Myocyte (in vitro differentiated cells): ENCODE data around the gene SAP30L. TPM values are rescaled to one million over a fixed set of nuclear protein-coding genes. Genes with fewer than 3 reads are reported as not detected.

Source experiments
- DNase-seq: peaks from one replicate; pipeline ENCODE4 v3.0.0-alpha.2; 2012; ENCODE audit warnings: low read depth
- total RNA-seq: library from RNA; depleted of rRNA; stranded (reverse); fragments of >200 nt; gene quantifications from 2 replicates; pipeline ENCODE4 v1.2.3, GENCODE V29; 2014

The SAP30L gene
- total RNA-seq, 1 donor from 2014 or later = 20.2 TPM

DNA sequence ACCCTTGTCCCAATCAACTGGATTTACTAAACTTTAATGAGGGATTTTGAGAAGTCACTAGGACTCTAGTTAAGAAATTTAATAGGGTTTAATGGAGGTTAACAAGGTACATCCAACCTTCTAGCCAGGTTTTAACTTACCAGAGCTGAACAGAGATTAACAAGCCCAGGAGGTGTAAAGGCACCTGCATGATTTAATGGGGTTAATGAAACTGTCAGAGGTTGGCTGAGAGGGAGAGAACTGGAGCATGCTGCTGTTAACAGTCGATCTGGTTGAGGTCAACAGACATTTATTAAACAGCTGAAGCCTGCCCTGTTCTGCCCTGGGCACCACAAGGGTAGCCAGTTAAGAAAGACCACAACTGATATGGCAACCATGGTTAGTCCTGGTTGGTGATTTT, 18.6 kb downstream of the SAP30L start:
- peak; percentile 48 for DNase-seq

DNA sequence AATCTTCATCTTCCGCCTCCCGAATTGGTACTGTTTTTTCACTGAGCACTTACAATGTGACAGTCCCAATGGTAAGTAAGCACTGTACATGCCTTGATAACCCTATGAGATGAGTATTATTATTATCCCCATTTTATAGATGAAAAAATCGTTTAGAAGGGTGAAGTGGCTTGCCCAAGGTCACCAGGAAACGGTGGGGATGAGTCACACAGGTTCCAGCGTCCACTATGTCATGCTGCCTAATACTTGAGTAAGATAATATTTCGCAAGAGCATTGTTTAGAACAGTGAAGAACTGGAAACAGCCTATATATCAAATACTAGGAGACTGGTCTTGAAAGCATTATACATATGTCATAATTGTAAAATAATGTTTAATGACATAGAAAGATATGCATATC, 19.4 kb downstream of the SAP30L start:
- DNase-seq = no peak

DNA sequence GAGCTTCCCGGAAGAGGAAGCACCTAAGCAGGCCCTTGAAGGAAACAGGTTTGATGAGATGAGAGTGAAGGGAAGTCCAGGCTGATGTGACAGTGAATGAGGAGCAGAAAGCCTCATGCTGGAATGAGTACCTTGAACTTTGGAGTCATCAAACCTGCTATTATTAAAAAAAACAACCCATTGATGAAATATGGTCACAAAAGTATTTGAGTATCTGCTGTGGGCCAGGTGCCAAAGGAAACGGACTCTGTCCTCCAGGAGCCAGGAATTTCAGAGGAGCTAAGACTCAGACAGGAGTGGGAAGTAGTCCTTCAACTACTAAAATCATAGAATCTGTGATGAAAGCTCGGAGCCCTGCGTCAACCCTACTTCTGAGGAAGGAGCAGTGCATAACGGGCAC, 20.4 kb downstream of the SAP30L start:
- DNase-seq = no peak

DNA sequence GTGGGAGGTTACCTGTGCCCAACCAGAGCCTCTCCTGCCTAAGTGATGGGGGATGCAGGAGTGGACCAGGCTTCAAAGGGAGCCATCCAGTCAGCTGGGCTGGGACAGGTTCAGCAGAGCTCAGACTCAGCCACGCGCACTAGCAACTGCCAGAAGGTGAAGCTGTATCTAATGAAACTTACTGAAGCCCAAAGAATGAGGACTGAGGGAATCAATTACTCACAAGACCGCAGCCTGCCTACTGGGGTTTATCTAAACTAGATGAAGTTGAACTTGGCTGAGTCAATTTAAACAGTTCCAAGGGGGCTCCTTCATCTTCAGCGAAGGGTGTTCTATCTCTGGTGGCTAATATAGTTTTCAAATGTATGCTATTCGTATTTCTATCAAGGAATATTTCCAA, 20.9 kb downstream of the SAP30L start:
- no peak for DNase-seq

DNA sequence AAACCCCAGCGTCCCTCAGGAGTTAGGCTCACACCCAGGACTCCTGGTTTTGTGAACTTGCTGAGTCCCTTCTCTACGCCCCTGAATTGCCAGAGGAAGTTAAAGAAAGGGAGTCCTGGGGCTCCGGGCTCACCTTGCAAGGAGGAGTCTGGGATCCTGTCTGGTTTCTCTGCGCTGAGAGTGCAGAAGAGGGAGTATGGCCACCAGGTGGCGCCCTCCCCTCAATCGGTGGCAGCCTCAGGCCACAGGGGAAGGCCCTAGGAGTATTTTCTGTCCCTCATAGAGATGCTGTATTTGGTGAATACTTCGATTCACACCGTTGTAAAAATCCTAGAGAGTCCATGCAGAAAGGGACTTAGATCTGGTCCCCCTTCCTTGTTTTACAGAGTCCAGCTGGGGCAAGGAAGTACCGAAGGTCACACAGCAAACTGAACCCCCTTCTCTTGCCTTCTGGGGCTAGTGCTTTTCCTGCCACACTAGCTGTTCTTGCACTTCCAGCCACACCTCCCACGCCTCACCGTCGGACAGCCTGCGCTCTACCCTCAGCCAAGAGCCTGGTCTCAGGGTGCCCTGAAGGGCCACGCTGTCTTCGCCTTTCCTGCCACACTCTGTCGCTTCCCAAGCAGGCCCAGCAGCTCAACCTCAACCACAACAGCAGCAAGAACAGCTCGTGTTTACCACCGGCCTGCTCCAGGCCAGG, 22.0 kb downstream of the SAP30L start:
- peak; percentile 72 for DNase-seq

DNA sequence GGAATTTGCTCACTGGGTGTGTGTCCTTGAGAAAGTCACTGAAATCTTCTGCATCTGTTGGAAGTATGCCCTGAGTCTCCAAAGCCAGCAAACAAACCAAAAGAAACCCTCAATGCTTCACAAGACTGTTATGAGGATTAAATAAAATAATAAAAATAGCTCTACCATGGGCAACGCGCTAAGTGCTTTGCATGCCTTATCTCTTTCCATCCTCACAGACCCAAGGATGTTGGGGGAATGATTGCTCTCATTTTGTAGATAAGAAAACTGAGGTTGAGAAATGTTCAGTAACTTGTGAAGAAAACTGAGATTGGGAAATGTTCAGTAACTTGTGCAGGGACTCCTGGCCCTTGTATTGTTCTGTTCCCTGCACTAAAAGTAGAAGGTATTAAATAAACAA, 24.3 kb downstream of the SAP30L start:
- no peak for DNase-seq

DNA sequence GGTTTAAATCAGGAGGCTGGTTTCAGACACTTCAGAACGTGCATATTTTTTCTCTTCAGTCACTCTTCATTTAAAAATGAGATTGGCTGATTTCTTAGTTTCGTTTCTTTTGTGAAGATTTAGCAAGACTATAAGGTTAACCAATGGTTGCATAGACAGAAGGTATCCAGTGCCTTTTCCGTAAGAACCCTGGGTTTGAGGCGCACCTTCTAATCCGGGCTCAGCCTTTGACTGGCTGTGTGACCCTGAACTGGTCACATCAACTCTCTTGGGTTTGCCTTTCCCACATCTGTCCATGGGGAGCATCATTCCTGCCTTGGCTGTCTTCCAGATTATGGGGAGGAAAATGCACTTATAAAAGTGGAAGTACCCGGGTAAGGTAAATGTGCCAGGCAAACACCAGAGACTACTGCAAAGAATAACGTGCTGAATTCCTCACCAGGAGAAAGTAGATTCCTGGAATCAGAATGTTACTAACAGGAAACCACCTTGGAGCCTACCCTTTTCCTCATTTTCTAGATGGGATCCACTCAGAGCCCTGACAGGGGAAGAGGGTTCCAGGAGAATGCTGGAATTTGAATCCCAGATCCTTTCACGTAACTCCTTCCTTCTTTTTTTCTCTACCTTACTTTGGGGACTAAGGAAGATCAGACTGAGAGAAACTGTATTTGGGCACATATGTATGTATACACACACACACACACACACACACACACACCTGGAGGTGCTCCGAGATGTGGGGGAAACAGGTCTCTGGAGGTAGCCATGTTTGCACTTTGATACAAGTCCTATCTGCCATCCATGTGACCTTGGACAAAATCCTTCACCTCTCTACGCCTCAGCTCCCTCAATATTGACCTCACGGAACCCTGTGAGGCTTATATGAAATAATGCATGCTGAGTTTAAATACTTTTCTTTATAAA, 25.4 kb downstream of the SAP30L start:
- DNase-seq = no peak

DNA sequence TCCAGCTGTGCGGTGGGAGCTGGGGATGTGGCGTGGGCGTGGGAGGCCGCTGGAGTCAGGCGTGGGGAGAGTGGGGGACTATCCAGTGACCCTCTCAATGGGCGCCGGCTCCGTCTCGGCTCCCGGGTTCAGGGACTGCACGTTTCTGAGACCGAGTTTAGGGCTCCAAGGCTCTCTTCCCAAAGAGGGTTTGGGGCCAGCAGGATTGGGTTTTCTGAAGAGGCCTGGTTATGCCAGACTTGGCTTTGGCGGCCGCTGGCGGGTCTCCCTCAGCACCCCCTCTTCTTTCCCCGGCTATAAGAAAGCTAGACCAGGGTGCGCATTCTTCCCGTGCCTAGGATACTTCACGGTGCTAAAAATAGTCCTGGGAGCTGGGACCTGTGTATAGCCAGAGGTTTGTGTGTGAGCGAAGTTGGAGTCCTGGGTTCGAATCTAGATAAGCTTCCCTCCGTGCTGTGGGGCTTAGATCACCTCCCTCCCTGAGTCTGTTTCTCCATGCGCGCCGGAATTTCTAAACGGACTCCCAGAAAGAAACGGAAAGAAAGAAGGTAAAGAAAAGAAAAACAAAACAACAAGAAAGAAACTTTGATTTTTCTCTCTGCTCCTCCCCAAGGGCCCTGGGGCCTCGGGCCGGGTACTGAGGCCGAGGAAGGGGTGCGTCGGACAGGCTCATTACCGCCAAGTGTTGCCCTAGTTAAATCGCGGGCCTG, 27.2 kb downstream of the SAP30L start:
- no peak for DNase-seq

DNA sequence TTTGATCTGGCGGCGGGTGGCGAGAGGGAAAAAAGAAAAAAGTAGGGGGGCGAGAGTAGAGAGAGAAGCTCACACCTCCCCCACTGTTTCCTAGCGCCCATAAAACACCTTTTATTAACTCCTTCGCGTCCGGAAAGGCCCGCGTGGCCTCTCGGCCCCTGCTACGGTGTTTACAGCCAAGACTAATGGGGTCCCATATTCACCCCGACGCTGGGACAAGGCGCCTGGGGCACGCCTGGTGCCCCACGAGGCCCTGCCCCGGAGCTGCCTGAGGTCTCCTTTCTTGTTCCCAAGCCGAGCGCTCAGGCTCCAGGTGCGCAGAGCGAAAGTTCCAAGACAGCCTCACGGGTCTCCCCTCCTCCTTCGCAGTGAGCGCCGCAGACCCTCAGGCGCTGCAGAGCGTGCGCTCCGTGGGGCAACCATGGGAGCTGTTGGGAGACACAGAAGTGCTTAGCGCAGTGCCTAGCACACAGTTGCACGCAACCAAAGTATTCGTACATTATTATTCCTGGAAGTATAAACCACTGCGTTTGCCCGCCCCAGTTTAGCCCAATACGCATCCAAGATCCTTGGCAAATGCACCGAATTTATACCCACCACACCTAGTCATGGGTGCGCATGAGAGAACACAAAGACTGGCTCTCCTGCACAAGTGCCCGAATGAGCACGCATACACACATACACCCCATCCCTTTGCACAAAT, 27.9 kb downstream of the SAP30L start:
- no peak for DNase-seq

DNA sequence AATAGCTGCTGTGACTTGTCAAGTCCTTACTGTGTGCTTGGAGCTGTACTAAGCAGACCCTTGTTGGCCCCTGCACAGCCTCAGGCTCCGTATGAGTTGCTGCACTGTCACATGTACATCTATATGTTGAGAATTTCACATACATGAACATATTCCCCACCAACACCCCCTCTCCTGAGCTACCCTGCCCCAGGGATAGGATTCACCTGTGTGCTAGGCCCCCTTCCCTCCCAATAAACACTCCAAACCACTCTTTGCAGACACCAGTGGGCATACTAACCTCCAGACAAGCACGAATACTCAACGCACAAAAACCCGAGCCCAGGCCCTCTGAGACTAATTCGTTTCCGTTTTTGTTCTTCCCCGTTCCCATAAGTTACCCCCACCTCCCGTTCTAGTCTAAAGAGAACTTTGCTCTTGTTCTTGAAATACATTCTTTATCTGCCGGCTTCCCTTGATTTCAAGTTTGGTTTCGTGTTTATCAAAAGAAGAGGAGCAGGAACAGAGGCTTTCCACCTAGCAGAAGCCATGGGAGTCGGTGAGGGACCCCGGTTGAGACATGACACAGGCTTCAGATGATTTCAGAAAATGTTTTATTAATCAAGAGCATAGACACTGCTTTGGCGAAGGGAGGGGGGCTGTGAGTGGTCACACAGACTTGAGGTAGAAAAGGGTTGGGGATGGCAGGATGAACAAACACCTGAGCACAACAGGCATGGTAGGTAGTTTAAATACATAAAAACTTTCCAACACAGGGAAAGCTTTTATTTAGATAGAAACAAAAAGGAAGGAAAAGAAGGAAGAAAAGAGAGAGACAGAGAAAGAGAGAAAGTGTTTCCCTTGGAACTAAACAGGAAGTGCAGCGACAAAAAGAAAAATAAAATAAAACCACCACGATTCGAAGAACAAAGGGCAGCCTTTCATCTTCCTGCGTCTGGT, 28.9 kb downstream of the SAP30L start:
- DNase-seq = no peak

DNA sequence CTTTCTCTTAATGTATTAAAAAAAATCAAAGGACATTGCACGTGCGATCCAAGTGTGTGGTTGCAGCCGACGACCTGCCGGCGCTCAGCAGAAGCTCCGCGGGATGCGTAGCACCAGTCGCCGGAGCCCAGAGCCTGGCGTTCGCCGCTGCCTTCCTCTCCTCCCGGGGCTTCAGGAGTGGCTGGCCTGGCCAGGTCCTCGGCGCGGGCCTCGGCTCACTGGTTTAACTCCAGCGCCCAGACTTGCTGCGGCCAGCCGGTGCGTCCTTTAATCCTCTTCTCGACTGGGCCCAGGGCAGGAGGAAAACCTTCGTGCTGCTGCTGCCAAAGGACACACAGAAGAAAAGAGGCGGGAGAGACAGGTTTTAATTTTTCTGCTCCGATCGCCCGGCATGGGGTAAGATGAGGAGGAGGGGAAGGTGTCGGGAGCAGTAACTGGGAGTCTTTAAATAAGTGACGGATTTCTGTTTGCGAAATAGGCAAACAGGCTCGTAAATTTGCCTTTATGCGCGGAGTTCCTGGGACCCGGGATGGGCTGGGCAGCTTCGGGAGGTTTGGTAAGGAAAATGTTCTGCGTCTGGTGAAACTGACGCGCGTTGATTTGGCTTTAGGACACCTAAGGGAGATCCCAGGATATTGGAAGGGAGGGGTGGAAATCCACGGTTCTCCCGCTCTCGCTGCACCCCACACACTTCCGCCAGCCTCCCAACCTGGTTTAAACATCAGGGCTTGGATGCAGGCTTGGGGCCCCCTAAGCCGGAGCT, 30.0 kb downstream of the SAP30L start:
- no peak for DNase-seq

DNA sequence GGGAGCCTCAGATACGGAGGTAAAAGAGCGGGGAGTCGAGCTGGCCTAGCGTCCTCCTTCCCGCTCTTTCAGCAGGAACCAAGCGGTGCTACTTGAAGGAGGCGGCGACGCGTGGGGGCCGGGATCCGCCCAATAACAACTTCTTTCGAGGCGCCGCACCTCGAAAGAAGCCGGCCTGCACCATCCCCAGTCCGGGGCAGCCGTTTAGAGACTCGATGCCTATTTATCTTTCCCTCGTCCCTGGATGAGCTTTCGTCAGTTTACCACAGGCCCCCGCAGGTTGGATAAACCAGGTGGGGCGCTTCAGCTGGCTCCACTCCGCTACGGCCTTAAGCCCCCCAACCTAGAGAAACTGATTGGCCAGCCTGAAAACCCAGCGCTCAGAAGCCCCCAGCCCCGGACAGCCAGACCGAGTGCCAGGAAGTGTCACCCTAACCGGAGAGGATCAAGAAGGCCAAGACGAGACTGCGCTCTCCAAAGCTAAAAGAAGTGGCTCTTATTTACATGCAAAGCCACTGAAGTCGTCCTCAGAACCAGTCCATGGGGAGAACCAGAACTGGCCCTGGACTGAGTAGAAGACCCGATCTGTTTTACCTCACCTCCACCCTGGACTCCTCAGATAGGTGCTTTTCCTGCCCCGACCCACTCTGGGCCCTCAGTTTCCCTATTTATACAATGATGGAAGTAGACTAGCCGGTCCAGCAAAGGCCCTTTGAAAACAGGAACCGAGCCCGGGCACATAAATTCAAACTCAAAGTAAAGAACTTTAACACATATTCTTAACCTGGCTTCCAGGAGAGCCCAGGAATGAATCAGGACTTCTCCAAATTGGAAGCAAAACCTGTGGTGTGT, 30.8 kb downstream of the SAP30L start:
- DNase-seq = no peak

DNA sequence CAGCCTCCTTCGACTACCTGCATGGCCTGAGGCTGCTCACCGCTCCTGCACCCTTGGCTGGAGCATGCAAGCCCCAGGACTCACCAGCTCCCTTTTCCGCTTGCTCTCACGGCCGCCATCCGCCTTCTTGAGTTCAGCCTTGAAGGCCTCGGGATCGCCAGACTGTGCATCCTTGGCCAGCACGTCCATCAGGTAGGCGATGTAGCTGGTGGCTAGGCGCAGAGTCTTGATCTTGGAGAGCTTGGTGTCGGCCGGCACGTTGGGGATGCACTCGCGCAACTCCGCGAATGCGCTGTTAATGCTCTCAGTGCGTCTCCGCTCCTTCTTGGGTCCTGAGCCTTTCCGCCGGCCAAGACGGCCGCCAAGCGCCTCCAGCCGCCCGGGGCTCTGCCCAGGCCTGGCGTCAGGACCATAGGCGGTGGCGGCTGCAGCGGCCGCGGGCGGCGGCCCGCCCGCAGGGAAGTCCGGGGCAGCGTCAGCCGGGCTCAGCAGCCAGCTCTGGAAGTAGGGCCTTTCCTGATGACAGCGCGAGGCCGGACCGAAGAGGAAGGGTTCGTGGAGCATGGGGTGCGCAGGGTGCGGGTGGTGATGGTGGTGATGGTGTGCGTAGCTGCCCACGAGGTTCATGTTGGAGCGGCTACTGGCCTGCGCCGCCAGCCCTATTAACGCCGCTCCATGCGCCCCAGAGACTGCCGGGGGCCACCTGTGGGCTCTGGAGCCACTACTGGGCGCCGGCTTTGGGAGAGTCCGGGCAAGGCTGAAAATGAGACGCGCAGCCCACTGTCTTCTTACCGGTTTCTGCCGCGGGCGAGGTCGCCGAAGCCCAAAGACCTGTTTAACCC, 31.8 kb downstream of the SAP30L start:
- DNase-seq = peak; percentile 18

DNA sequence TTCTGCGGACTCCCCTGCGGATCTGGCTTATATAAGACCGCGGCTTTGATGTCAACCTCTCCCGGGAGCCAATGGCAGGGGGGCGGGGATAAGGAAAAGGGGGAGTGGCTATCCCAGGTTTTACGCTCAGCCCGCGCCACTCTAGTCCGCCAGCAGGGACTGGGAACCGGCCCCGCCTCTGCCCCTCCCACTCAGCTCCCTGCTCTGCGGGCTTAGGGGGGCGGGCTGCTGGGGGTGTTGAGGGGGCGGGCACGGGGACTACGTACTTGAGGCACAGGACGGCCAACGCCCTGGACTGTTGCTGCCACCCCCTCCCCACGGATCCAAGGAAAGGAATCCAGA, 32.4 kb downstream of the SAP30L start, which contains the start of gene HAND1:
TSS of gene HAND1 (minus strand) at position 4 of the 342 bp plus-strand sequence. CDS start 219 bp downstream, outside the sequence.
- DNase-seq = peak; percentile 40

DNA sequence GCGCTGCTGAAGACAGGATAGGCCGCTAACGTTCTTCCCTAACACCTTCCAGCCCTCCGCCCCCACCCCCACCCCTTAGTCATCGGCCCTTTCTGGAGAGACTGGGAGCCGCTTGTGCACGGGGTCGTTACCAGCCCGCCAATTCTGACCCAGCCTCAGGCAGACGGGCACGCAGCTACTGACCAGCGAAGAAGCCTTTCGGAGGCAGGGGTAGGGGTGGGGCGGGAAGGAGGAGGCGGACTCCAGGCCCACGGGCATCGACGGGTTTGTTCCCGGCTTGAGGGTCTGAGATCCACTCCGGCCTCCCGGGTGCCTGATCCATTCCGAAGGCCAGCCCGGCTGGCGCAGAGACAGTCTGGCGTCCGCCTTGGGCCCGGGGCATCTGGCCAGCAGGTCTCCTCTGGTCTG, 33.0 kb downstream of the SAP30L start:
- no peak for DNase-seq

DNA sequence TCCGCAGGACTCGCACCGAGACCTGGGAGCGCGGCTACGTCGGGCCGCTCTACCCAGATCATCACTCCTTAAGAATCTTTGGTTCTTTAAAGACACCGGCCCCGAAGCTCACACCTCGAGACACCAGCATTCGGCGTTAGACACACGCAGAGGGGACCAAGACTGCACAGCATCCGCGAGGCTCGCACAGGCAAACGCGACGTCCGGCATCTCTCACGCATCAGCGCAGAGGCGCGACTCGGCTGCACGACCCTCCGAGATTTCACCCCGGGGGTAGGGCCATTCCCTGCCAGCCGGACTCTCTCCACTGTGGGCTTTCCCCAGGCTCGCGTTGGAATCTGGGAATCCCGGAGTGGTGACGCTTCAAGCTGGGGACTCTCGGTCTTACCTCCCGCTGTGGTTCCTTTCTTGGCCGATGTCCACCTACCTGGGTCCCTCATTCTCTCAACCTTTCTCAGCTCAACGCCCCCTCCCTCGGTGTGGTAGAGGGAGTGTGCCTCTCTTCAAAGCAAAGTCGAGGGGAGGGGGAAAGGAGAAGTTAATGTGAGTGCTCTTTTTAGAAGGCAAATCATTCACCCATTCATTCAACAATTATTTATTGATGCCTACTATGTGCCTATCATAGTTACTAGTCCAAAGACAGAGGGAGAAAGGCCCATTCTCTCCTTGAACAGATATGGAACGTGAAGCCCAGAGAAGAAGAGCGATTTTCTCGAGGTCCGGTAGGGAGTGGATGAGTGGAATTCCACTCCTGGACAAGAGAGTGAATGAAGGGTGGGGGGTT, 33.6 kb downstream of the SAP30L start:
- no peak for DNase-seq
